DLD1 (cell line): ENCODE results near the gene COL27A1.

ENCODE experiments used
- in situ Hi-C: cut with HindIII; loops from 2 replicates; pipeline ENCODE4 v1.10.0; 2017; ENCODE audit warnings: low sequenced_read_pairs

Gene COL27A1

GRCh38 chr9:114180696-114181606 is 25.6 kb downstream of the COL27A1 start:
- in situ Hi-C loops: no loop called here

GRCh38 chr9:114181607-114182409 is 26.5 kb downstream of the COL27A1 start:
- in situ Hi-C loops: no loop called here

GRCh38 chr9:114183006-114183405 is 27.7 kb downstream of the COL27A1 start:
- in situ Hi-C loops: no loop called here

GRCh38 chr9:114184071-114184470 is 28.7 kb downstream of the COL27A1 start:
- in situ Hi-C loops: no loop called here

- in situ Hi-C loops: no loop called here
Measured at GRCh38 chr9:114184866-114185265, 29.5 kb downstream of the COL27A1 start.

GRCh38 chr9:114185570-114186490 is 30.5 kb downstream of the COL27A1 start:
- in situ Hi-C loops: no loop called here

- in situ Hi-C loops: no loop called here
Measured at GRCh38 chr9:114186605-114187289, 31.4 kb downstream of the COL27A1 start.

GRCh38 chr9:114187827-114188226 is 32.5 kb downstream of the COL27A1 start:
- in situ Hi-C loops: no loop called here

GRCh38 chr9:114189823-114190562 is 34.7 kb downstream of the COL27A1 start:
- in situ Hi-C loops: loop anchor here (10.0 kb wide), 1 partner anchor 65 kb away; no protein-coding TSS in a partner anchor

- in situ Hi-C loops: loop anchor here (10.0 kb wide), 1 partner anchor 64 kb away; no protein-coding TSS in a partner anchor
Measured at GRCh38 chr9:114190563-114190905, 35.2 kb downstream of the COL27A1 start.

GRCh38 chr9:114191402-114191801 is 36.1 kb downstream of the COL27A1 start:
- in situ Hi-C loops: loop anchor here (10.0 kb wide), 1 partner anchor 63 kb away; no protein-coding TSS in a partner anchor

GRCh38 chr9:114192539-114192938 is 37.2 kb downstream of the COL27A1 start:
- in situ Hi-C loops: loop anchor here (10.0 kb wide), 1 partner anchor 62 kb away; no protein-coding TSS in a partner anchor

- in situ Hi-C loops: loop anchor here (10.0 kb wide), 1 partner anchor 62 kb away; no protein-coding TSS in a partner anchor
Measured at GRCh38 chr9:114193090-114193489, 37.8 kb downstream of the COL27A1 start.

- in situ Hi-C loops: loop anchor here (10.0 kb wide), 1 partner anchor 59 kb away; no protein-coding TSS in a partner anchor
Measured at GRCh38 chr9:114196117-114196516, 40.8 kb downstream of the COL27A1 start.

- in situ Hi-C loops: loop anchor here (10.0 kb wide), 1 partner anchor 58 kb away; no protein-coding TSS in a partner anchor
Measured at GRCh38 chr9:114196979-114197622, 41.8 kb downstream of the COL27A1 start.

GRCh38 chr9:114198249-114199040 is 43.1 kb downstream of the COL27A1 start:
- in situ Hi-C loops: loop anchor here (10.0 kb wide), 1 partner anchor 56 kb away; no protein-coding TSS in a partner anchor

GRCh38 chr9:114200721-114201300 is 45.5 kb downstream of the COL27A1 start:
- in situ Hi-C loops: loop anchor here (5.0 kb wide), 1 partner anchor 94 kb away; no protein-coding TSS in a partner anchor
